RPMI8226 (cell line): ENCODE results near the gene GPALPP1.
"Not testable (repeated sequence)": the region's sequence is repeated elsewhere in the genome, so short reads cannot be mapped to it uniquely, and the experiment has no call there.

Source experiments
- DNase-seq: peaks from one replicate; pipeline ENCODE4 v3.0.0-alpha.2; 2015

The GPALPP1 gene

DNA sequence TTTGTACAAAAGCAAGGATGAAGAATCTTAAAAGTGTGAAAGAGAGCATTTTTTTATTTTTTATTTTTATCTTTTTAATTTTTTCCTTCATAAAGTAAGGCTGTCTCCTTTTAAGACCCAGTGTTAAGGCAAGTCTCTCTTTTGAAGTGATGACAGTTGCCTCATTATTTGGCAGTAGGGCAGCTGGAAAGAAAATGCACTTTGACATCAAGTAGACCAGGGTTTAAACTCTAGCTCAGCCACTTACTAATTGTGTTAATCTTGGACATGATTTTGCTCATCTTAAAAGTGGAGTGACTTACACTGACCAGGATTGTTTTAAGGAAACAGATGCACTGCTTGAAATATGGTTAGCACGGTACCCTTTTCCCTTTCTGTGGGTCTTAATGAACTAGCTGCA is 18.5 kb downstream of the GPALPP1 start:
- DNase-seq: no peak

DNA sequence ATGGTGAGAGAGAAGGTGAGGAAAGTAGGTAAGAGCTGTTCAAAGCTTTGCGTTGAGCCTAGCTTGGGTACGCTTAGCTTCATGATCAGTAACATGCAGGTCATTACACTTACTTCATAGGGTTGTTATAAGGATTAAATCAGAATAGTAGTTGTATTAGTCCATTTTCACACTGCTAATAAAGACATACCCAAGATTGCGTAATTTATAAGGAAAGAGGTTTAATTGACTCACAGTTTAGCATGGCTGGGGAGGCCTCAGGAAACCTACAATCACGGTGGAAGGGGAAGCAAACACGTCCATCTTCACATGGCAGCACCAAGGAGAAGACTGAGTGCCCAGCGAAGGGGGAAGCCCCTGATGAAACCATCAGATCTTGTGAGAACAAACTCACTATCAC is 21.9 kb downstream of the GPALPP1 start:
- no peak for DNase-seq

DNA sequence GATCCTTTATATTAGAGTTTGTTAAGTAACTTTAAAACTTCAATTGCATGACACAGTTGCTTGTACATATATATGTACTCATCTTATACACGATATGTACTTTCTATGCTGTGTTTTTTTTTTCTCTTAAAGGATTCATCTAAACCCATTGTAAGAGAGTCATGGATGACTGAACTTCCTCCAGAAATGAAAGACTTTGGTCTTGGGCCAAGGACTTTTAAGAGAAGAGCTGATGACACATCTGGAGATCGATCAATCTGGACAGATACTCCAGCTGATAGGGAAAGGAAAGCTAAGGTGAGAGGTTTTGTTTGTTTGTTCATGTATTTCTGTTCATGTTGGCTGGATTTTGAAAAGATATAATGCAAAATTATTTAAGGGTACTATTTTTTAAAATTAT is 26.0 kb downstream of the GPALPP1 start:
- no peak for DNase-seq

DNA sequence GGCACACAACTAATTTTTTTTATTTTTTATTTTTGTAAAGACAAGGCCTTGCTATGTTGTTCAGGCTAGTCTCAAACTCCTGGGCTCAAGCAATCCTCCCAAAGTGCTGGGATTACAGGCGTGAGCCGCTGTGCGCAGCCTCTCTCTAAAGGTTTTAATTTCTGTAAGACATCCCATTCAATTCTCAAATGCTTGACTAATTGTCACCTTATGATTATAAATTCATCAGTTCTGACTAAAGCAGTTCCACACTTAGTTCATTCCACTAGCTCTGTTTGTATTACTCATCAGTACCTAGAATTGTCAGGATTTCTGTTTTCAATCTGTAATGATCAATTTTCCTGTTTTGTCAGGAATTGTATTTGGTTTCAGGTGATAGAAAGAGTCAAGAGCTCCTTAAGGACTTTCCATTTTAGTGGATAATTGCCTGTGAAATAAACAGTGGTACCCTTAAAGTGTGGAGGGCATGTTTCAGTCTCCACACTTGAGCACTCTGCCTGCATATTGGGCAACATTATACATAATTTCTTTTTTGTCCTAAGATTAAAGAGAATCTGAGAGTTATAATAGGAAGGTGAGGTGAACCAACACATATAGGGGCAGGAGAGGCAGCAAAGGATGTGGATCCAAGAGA is 27.6 kb downstream of the GPALPP1 start:
- no peak for DNase-seq

DNA sequence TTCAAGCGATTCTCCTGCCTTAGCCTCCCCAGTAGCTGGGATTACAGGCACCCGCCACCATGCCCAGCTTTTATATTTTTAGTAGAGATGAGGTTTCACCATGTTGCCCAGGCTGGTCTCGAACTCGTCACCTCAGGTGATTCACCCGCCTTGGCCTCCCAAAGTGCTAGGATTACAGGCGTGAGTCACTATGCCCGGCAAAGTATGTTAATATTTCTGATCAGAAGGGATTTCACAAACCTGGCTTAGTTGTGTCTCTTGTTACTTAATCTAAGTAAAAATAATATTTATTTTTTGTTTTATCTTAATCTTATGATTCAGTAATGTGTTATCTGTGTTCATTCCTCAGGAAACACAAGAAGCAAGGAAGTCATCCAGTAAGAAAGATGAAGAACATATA is 30.6 kb downstream of the GPALPP1 start:
- DNase-seq: not testable (repeated sequence)

DNA sequence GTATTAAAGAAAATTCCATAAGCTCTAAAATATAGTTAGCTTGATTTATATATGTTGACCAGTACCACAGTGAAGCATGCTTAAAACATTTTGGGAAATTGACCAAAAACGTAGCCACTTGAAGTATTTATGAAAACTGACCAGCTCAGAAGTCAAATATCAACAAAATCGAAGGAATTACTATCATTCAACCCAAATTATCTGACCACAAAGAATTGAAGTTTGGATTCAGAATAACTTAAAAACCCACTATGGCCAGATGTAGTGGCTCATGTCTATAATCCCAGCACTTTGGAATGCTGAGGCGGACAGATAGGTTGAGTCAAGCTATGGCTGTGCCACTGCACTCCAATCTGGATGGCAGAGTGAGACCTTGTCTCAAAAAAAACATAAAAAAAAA is 31.9 kb downstream of the GPALPP1 start:
- no peak for DNase-seq

DNA sequence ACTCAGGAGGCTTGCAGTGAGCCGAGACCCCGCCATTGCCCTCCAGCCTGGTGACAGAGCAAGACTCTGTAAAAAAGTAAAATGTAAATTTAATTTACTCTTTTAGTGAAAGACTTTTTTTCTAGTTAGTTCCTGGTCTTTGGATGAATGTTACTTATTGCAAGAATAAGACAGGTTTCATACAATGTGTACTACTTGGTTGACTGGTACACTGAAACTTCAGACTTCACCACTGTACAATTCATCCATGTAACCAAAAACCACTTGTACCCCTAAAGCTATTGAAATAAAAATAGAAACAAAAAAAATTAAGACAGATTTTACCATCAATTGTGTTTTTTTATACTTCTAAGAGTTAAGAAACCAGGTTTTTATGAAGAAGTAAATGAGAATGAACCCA is 35.5 kb downstream of the GPALPP1 start:
- DNase-seq: no peak

DNA sequence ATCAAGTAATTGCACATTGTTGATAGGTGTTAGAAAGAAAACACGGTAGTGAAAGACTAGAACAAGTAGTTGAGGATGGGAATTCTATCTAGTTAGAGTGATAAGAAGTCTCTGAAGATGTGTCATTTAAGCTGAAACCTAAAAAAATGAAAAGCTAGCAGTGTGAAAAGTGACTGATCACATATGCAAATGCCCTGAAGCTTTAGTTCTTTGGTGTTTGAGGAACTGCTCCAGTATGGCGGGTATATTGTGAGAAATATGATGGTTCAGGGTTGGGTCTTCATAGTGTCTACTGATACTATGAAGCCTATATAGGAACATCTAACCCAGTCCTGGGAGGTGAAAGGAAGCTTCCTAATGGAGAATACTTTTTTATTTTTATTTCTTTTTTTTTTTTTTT is 45.0 kb downstream of the GPALPP1 start:
- DNase-seq: no peak

DNA sequence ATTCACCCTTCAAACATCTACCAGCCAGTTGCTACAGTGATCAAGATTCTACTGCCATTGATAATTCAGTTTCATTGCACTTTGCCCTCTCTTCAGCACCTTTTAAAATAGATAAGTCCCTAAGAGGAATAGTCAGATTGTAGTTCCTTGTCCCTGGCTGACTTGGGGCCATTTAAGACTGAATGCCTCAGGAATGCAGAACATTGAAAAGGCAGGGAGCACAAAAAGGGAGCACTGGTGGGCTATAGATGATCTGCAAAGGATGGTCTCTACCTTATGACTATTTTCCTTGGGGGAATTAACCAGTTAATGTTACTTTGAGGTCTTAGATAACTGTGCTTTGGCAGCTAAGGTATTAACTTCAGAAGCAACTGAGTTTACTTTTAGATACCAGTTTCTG is 46.9 kb downstream of the GPALPP1 start:
- DNase-seq: no peak

DNA sequence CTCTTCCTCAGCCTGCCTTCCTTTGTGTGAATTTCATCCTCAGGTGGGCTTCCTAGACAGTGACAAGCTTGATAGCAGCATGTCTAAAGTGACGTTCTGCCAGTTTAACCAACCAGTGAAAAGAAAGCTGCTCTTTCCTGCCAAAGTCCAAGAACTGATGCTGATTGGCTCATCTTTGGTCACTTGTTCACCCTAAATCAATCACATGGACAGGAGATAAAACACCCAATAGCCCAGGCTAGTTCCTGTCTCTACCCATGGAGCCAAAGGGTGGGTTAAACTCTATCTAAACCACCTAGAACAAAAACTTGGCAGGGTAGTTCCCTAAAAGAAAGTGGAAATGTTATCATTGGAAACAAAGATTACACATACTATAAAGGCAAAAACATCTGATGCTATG is 50.8 kb downstream of the GPALPP1 start:
- no peak for DNase-seq

DNA sequence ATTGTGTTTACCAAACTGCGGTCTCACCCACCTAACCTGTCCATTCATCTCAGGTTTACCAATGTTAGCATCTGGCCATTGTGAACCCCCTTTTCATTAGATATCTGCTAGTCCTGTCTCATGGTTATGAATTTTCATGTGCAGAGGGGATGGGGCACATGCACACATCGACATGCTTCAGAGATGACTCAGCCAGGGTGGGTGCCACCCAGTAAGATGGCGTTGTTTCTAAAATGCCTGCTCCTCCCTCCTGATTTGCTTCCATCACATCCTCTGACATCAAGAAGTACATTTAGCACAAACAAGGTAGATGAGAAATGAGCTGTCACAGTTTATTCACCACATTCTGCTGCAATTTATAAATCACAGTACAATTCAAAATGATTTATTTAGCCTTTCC is 51.3 kb downstream of the GPALPP1 start:
- DNase-seq: no peak

DNA sequence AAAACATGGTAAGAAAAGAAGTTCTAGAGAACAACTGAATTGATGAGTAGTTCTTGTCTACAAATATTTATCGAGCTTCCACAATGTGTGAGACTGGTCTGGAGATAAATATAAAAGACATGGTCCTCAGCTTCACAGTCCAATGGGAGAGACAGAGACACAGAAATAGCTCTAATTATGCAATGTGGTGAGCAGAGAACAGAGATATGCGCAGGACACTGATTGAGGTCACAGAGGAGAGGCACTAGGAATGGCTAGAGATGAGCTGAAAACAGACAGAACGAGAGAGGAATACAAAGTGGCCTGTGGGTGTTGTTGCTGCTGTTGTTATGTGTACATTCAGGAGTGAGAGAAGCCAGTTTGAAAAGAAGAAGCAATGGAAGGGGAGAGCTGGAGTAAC is 53.2 kb downstream of the GPALPP1 start:
- DNase-seq: no peak

DNA sequence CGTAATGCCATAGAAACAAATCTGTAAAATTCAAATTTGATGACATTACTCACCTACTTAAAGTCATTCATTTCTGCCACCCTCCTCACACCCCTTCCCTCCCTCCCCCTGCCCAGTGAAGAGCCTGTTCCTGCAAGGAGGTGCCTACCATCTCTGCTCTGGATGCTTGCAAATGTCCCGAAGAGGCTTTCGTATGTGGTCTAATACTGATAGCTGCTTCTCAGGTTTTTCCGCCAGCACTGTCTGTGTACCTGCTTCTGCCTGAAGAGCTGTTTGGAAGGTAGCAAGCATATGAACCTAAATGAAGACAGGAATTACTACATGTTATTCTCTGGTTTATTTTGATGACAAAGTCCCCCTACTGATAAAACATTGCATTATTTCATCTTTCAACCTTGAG is 57.1 kb downstream of the GPALPP1 start:
- DNase-seq: no peak

DNA sequence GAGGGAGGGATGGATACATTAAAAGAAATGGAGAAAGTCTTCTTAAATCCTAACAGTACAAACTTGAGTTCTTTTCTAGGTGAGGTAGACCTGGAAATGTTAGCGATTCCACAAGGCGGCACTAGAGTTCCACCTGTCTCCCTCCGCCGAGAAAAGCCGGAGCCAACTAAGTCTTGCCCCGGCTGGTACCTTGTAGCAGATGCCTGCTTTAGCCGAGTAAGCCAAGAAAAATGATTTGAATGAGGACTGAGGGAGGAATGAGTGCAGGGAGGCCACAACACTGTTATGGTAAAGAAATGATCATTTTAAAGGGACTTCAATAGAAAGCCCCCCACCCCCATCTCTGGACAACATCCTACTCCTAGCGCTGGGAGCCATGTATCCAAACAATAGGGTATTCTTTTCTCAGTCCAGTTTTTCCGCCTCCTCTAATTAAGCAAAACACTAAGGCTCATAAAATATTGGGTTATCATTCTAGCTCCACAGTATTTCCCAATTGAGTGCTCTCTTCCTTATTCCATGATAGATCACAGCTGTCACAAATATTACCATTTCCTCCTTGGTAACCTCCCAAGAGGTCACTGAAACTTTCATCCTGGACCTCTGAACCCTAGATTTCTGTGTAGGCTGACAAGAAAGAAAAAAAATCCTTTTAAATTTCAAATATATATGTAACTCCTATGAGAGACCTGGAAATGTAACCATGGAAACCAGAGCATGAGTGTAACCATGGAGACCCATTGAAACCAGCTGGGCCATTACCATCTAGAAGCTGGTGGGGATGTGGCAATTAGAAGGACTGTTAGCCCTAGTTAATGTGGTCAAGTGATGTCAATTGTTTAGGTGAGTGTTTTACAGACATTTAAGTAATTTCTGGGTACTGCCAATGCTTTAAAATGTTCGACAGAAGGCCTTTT is 58.3 kb downstream of the GPALPP1 start:
- DNase-seq: peak; percentile 77

DNA sequence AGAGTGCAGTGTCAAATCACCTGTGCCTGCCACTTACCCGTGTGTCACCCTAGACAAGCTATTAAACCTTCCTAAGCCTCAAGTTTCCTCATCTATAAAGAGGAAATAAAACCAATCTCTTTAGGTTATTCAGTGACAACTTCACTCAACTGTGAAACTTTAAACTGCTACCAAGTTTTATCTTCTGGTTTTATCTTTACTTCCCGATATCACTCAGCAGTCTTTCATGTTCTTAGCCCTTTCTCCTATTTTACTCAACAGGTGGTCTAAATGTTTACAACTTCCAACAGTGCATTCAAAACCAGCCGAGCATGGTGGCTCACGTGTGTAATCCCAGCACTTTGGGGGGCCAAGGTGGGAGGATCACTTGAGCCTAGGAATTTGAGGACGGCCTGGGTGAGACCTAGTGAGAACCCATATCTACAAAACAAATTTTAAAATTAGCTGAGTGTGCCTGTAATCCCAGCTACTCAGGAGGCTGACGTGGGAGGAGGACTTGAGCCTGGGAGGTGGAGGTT is 59.6 kb downstream of the GPALPP1 start:
- no peak for DNase-seq

DNA sequence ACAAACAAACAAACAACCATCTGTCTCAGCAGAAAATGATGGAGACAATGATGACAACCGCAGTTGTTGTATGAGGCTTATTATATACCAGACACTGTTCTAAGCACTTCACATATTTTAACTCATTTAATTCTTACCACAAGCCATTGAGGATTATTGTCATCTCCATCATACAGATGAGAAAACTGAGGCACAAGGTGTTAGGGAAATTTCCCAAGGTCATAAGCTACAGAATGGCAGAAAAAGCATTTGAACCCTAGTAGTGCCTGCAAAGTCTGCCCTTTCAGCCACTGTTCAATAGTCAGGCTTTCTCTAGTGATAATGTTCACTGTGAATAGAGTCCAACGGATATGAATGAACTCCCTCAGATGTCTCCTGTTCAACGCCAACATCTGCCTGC is 60.1 kb downstream of the GPALPP1 start:
- DNase-seq: no peak

DNA sequence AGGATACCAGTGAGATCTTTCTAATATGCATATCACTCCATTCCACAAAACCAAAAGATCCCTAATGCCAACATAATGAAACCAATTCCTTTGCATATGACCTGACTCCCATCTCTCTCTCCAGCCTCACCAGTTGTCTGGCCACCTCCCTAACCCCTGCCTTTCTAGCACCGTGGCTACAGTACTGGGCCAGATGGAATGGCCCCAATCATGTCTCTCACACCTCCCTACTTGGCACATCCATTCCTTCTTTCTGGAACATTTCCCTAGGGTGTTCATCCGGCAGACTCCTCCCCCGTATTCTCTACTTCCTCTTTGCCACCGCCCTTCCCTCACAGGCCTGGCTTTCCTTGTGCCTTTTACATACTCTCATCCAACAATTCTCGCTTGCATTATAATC is 62.0 kb downstream of the GPALPP1 start:
- no peak for DNase-seq

DNA sequence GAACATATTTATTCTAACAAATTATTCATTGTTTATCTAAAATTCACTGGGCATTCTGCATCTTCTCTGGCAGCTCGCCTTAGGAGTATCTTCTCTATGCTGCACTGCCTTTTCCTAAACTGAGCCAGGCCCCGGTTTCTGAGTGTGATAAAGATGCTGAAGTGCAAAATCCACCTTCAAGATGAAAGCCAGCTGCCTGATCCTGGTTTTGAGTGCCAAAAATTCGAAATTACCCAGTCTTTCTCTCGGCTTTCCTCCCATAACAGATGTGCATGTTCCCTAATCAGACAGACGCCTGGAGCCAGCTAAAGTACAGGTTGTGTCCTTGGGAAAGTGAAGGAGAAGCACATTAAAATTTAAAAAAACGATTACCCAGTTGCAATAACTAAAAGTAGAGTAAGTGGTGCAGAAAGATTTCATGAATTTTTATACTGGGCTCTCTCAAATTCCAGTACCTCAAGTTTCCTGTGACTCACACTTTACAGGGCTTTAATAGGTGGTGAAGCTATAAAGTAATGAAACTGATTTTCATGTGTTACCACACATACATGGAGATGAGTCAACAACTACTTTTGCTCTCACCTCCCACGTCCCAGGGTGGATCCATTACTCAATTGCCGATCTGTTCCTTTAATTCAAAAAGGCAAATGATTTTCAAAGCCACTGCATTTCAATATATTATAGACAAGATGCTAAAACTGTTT is 66.0 kb downstream of the GPALPP1 start:
- no peak for DNase-seq

DNA sequence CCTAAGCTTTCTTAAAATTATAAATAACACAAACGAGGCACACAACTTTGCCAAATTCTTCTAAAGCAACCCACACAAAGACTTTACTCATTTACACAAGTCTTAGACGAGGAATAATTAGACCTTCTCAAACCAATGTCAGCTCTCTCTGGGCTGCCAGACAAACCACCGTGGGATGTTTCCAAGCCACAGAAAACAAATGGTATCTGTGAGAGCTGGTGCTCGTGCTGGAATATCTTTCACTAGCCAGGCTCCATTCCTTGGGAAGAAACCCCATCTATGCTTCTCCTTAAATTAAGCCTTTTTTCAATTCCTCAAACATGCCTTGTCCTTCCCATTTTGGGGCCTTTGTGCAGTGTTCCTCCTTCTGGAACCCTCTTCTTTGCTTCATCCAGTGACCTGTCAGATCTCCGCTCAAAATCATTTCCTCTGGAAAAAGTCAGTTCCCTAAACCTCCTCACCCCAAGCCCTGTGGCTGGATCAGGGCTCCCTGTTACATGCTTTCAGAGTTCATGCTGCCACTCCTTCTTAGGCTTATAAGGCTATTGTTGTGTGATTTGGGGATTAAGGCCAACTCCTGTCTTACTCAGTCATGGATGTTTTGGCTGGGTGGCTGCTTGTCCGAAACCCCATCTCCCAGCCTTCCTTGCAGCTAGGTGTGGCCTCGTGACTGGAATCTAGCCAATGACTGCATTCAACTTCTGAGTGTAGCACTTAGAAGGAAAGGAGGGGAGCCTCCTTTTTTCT is 66.7 kb downstream of the GPALPP1 start:
- peak; percentile 9 for DNase-seq

DNA sequence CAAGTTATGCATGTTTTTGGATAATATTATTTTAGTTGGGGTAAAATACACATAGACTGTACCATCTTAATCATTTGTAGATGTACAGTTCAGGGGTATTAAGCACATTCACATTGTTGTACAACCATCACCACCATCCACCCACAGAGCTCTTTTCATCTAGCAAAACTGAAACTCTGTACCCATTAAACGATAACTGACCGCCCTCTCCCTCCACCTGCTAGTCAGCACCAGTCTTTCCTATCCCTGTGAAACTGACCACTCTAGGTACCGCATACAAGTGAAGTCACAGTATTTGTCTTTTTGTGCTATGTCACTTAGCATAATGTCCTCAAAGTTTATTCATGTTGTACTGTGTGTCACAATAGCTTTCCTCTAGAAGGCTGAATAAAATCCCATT is 70.7 kb downstream of the GPALPP1 start:
- no peak for DNase-seq

DNA sequence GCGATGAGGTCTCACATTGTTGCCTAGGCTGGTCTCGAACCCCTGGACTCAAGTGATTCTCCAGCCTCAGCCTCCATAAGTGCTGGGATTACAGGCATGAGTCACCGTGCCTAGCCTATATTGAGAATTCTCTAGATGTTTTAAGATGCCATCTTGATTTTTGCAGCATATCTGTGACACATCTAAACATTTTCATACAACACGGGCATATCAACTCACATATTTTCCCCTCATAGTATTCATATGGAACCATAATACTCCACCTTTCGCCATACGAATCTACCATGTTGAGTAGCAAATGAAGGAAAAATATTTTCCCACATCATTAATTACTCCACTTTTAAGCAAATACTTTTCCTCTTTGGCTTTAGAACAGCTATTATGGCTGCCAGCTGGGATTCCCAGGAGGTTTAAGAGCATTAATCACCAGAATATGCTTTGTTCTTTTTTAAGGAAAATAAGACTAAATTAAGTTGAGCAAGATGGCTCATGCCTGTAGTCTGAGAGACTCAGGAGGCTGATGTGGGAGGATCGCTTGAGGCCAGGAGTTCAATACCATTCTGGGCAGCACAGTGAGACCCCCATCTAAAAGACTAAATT is 74.0 kb downstream of the GPALPP1 start:
- DNase-seq: no peak

DNA sequence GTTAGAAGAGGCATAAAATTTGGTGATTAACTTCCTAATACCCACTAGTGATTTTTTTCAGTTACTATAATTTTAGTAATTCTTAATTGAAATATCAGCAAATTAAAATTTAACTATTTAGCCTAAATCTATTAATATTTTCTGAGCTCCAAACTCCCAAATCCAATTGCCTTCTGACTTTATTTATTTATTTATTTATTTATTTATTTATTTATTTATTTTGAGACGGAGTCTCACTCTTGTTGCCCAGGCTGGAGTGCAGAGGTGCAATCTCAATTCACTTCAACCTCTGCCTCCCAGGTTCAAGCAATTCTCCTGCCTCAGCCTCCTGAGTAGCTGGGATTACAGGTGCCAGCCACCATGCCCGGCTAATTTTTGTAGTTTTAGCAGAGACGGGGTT is 74.6 kb downstream of the GPALPP1 start:
- not testable (repeated sequence) for DNase-seq

DNA sequence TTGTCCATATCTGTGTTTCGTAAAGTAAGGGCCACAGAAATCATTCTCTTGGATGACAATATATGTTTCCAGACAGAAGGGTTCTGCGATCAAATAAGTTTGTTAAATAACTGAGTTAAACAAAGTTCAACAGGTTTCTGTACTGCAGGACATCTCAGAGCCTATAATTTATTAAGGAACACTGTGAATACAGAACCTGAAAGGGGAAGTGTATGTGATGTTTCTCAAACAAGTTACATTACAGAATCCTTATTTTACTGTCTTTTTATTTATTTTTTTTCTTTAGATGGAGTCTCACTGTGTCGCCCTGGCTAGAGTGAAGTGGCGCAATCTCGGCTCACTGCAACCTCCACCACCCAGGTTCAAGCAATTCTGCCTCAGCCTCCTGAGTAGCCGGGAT is 75.6 kb downstream of the GPALPP1 start:
- DNase-seq: no peak
